Activated T-helper 2 cell treated with anti-CD3 and anti-CD28 coated beads, Interferon-gamma antibody, Interleukin-2, Interleukin-4, amounts not matched to agents 10 μg/mL and 5 μg/mL and 100 μg/mL, durations not matched to agents 14 hours and 24 hours and 36 hours (primary cell): ENCODE results near the gene DDX52. TPM values are rescaled to one million over a fixed set of nuclear protein-coding genes. Genes with fewer than 3 reads are reported as not detected.
"Not testable (repeated sequence)": the region's sequence is repeated elsewhere in the genome, so short reads cannot be mapped to it uniquely, and the experiment has no call there.

Experiments used
- DNase-seq: peaks from one replicate; pipeline ENCODE4 v3.0.0; 2021; ENCODE audit warnings: low spot score
- H3K27ac Mint-ChIP-seq: one replicate; pipeline ENCODE4 v1.8.0; 2021; ENCODE audit warnings: mixed read lengths
- H3K27me3 Mint-ChIP-seq: one replicate; pipeline ENCODE4 v1.8.0; 2021; ENCODE audit warnings: low read depth, mixed read lengths
- H3K36me3 Mint-ChIP-seq: one replicate; pipeline ENCODE4 v1.8.0; 2021; ENCODE audit warnings: low read depth, mixed read lengths
- H3K4me1 Mint-ChIP-seq: one replicate; pipeline ENCODE4 v1.8.0; 2021; ENCODE audit warnings: low read depth, mixed read lengths
- H3K4me3 Mint-ChIP-seq: one replicate; pipeline ENCODE4 v1.8.0; 2021; ENCODE audit warnings: low read depth, mild to moderate bottlenecking, moderate library complexity, mixed read lengths
- H3K9me3 Mint-ChIP-seq: one replicate; pipeline ENCODE4 v1.8.0; 2021; ENCODE audit warnings: mixed read lengths
- intact Hi-C: fragments of 100-400 bp; cut with micrococcal nuclease; formaldehyde crosslinking; loops from one replicate; pipeline ENCODE4 v1.15.1; 2023
- total RNA-seq: library from RNA; stranded (reverse); gene quantifications from 2 replicates; pipeline ENCODE4 v1.2.3, GENCODE V29; 2022

DDX52 gene
- total RNA-seq, result 43.4 and 46.9 TPM in 2 replicates

- H3K27me3 Mint-ChIP-seq, result peaks cover 40% of the 10 kb centered on the region
- no peaks in the 10 kb centered on the region for H3K9me3 Mint-ChIP-seq
- intact Hi-C loops, result loop anchor here (1.0 kb wide), 1 partner anchor 34 kb away; the partner anchor contains the start of gene SYNRG
- H3K36me3 Mint-ChIP-seq, result peaks cover 37% of the 10 kb centered on the region
- DNase-seq, result peak; percentile 84
- H3K4me3 Mint-ChIP-seq, result peak within 1 kb of the TSS; percentile 93
- H3K4me1 Mint-ChIP-seq, result peaks cover 22% of the 10 kb centered on the region
- H3K27ac Mint-ChIP-seq, result peak within 1 kb of the TSS; percentile 84
Observed at GRCh38 chr17:37643118-37643766, at the start of gene DDX52. DDX52 (minus strand) TSS chr17:37643446; CDS start chr17:37643420, 26 bp downstream.

- intact Hi-C loops, result no loop called here
- no peaks in the 10 kb centered on the region for H3K36me3 Mint-ChIP-seq
- no peaks in the 10 kb centered on the region for H3K9me3 Mint-ChIP-seq
- H3K4me1 Mint-ChIP-seq, result peaks cover 2% of the 10 kb centered on the region
- H3K27me3 Mint-ChIP-seq, result peaks cover 5% of the 10 kb centered on the region
- no peak for DNase-seq
- no peak overlapping the region for H3K4me3 Mint-ChIP-seq
- H3K27ac Mint-ChIP-seq, result no peak overlapping the region
Observed at GRCh38 chr17:37691807-37692206, 48.6 kb upstream of the DDX52 start.

GRCh38 chr17:37689317-37689716 lies 46.1 kb upstream of the DDX52 start:
- H3K27me3 Mint-ChIP-seq, result peaks cover 3% of the 10 kb centered on the region
- H3K36me3 Mint-ChIP-seq, result no peaks in the 10 kb centered on the region
- intact Hi-C loops, result no loop called here
- DNase-seq, result no peak
- H3K4me3 Mint-ChIP-seq, result no peak overlapping the region
- H3K27ac Mint-ChIP-seq, result no peak overlapping the region
- no peaks in the 10 kb centered on the region for H3K9me3 Mint-ChIP-seq
- no peaks in the 10 kb centered on the region for H3K4me1 Mint-ChIP-seq

GRCh38 chr17:37683454-37683984 lies 40.3 kb upstream of the DDX52 start:
- no peak overlapping the region for H3K4me3 Mint-ChIP-seq
- H3K4me1 Mint-ChIP-seq, result peaks cover 6% of the 10 kb centered on the region
- H3K27me3 Mint-ChIP-seq, result peaks cover 5% of the 10 kb centered on the region
- no peak overlapping the region for H3K27ac Mint-ChIP-seq
- H3K36me3 Mint-ChIP-seq, result no peaks in the 10 kb centered on the region
- no peak for DNase-seq
- intact Hi-C loops, result no loop called here
- H3K9me3 Mint-ChIP-seq, result peaks cover 5% of the 10 kb centered on the region

GRCh38 chr17:37682007-37682406 lies 38.8 kb upstream of the DDX52 start:
- no peaks in the 10 kb centered on the region for H3K36me3 Mint-ChIP-seq
- intact Hi-C loops, result no loop called here
- DNase-seq, result no peak

GRCh38 chr17:37679995-37680394 lies 36.7 kb upstream of the DDX52 start:
- H3K4me3 Mint-ChIP-seq, H3K27ac Mint-ChIP-seq, H3K9me3 Mint-ChIP-seq, DNase-seq, H3K36me3 Mint-ChIP-seq, H3K4me1 Mint-ChIP-seq, intact Hi-C loops: not testable (repeated sequence)
- H3K27me3 Mint-ChIP-seq, result peaks cover 27% of the 10 kb centered on the region

More at GRCh38 chr17:37682007-37682406, 38.8 kb upstream of the DDX52 start:
- Mint-ChIP-seq H3K27ac (no peak overlapping the region), H3K4me3 (no peak overlapping the region), H3K4me1 (peaks cover 6% of the 10 kb centered on the region), H3K9me3 (peaks cover 7% of the 10 kb centered on the region), H3K27me3 (peaks cover 17% of the 10 kb centered on the region)

GRCh38 chr17:37678036-37678435 lies 34.8 kb upstream of the DDX52 start:
- H3K27me3 Mint-ChIP-seq, result peaks cover 27% of the 10 kb centered on the region
- intact Hi-C loops, result no loop called here
- no peaks in the 10 kb centered on the region for H3K36me3 Mint-ChIP-seq
- peaks cover 2% of the 10 kb centered on the region for H3K4me1 Mint-ChIP-seq
- H3K4me3 Mint-ChIP-seq, result no peak overlapping the region
- no peak overlapping the region for H3K27ac Mint-ChIP-seq
- peaks cover 7% of the 10 kb centered on the region for H3K9me3 Mint-ChIP-seq
- DNase-seq, result no peak

- no peak overlapping the region for H3K27ac Mint-ChIP-seq
- no peak for DNase-seq
- H3K27me3 Mint-ChIP-seq, result peaks cover 25% of the 10 kb centered on the region
- intact Hi-C loops, result no loop called here
- no peak overlapping the region for H3K4me3 Mint-ChIP-seq
- peaks cover 7% of the 10 kb centered on the region for H3K9me3 Mint-ChIP-seq
- no peaks in the 10 kb centered on the region for H3K36me3 Mint-ChIP-seq
- H3K4me1 Mint-ChIP-seq, result peaks cover 2% of the 10 kb centered on the region
Observed at GRCh38 chr17:37677021-37677420, 33.8 kb upstream of the DDX52 start.

GRCh38 chr17:37676115-37676925 lies 33.1 kb upstream of the DDX52 start:
- H3K4me1 Mint-ChIP-seq, result no peaks in the 10 kb centered on the region
- no peaks in the 10 kb centered on the region for H3K36me3 Mint-ChIP-seq
- H3K4me3 Mint-ChIP-seq, result no peak overlapping the region
- peaks cover 25% of the 10 kb centered on the region for H3K27me3 Mint-ChIP-seq
- no peak for DNase-seq
- H3K27ac Mint-ChIP-seq, result peak overlapping the region; percentile 38
- intact Hi-C loops, result no loop called here
- H3K9me3 Mint-ChIP-seq, result peaks cover 7% of the 10 kb centered on the region

- Mint-ChIP-seq H3K36me3 (no peaks in the 10 kb centered on the region), H3K27ac (no peak overlapping the region), H3K4me3 (no peak overlapping the region), H3K4me1 (no peaks in the 10 kb centered on the region), H3K9me3 (peaks cover 4% of the 10 kb centered on the region), H3K27me3 (peaks cover 25% of the 10 kb centered on the region)
- intact Hi-C loops, result no loop called here
- no peak for DNase-seq
Observed at GRCh38 chr17:37674511-37674910, 31.3 kb upstream of the DDX52 start.

- Mint-ChIP-seq H3K9me3 (peaks cover 1% of the 10 kb centered on the region), H3K27me3 (peaks cover 21% of the 10 kb centered on the region), H3K36me3 (no peaks in the 10 kb centered on the region), H3K4me3 (no peak overlapping the region), H3K27ac (no peak overlapping the region), H3K4me1 (no peaks in the 10 kb centered on the region)
- no peak for DNase-seq
- intact Hi-C loops, result no loop called here
Observed at GRCh38 chr17:37673386-37673785, 30.1 kb upstream of the DDX52 start.

- H3K27ac Mint-ChIP-seq, result no peak overlapping the region
- intact Hi-C loops, result no loop called here
- peaks cover 16% of the 10 kb centered on the region for H3K27me3 Mint-ChIP-seq
- H3K4me3 Mint-ChIP-seq, result no peak overlapping the region
- no peak for DNase-seq
- H3K9me3 Mint-ChIP-seq, result no peaks in the 10 kb centered on the region
- H3K36me3 Mint-ChIP-seq, result no peaks in the 10 kb centered on the region
- no peaks in the 10 kb centered on the region for H3K4me1 Mint-ChIP-seq
Observed at GRCh38 chr17:37672548-37673078, 29.4 kb upstream of the DDX52 start.
